IMR-90 (cell line): ENCODE measurements around the gene SSNA1. TPM values are rescaled to one million over a fixed set of nuclear protein-coding genes. Genes with fewer than 3 reads are reported as not detected.
A peak's percentile ranks its signal among the peaks of the same experiment; 100 is the strongest.

Experiments used
- ATAC-seq: fragments of 200-7000 bp; cut with Tn5 transposase; 2 replicates; pipeline ENCODE4 v1.9.1; 2020; ENCODE audit warnings: low read depth, mild to moderate bottlenecking, moderate library complexity
- BruUV-seq: library from RNA; stranded (reverse); fragments of 400-500 nt; replicated peaks from 2 replicates; lab custom pipeline; 2021; lab: Mats Ljungman, UMichigan
- CTCF ChIA-PET: fragments of 300-600 bp; formaldehyde crosslinking; extraction: SDS; loops from one replicate; lab custom pipeline; 2021; ENCODE audit warnings: antibody characterized with exemption; lab: Yijun Ruan, JAX
- POLR2A ChIA-PET: fragments of 300-600 bp; sonication (Branson Sonifier 250); formaldehyde crosslinking; loops from one replicate; lab custom pipeline; 2022; ENCODE audit warnings: antibody characterized with exemption; ENCODE audit not compliant: unreplicated experiment; lab: Charles Lee
- DNase-seq: peaks from one replicate; pipeline ENCODE4 v3.0.0; 2013
- H2AFZ ChIP-seq: replicated peaks from 2 replicates; pipeline ENCODE3; 2013; ENCODE audit warnings: low read length, mild to moderate bottlenecking; ENCODE audit not compliant: poor library complexity
- H2AK5ac ChIP-seq: 2 replicates; pipeline ENCODE4 v1.6.1; 2013; ENCODE audit warnings: low read depth, low read length, inconsistent platforms
- H2AK9ac ChIP-seq: replicated peaks from 2 replicates; pipeline ENCODE3; 2013; ENCODE audit warnings: mild to moderate bottlenecking, low read depth, low read length, moderate library complexity; ENCODE audit not compliant: poor library complexity
- H2BK120ac ChIP-seq: 2 replicates; pipeline ENCODE4 v1.6.1; 2013; ENCODE audit warnings: low read depth, low read length, inconsistent platforms
- H2BK15ac ChIP-seq: 3 replicates; pipeline ENCODE4 v1.6.1; 2013; ENCODE audit warnings: low read depth, low read length, inconsistent platforms
- H2BK20ac ChIP-seq: 2 replicates; pipeline ENCODE4 v1.6.1; 2013; ENCODE audit warnings: low read depth, mild to moderate bottlenecking, inconsistent platforms, low read length, moderate library complexity
- H2BK5ac ChIP-seq: 2 replicates; pipeline ENCODE4 v1.6.1; 2013; ENCODE audit warnings: mild to moderate bottlenecking, low read depth, low read length, inconsistent platforms; ENCODE audit not compliant: poor library complexity, severe bottlenecking
- H3K14ac ChIP-seq: replicated peaks from 2 replicates; pipeline ENCODE4 v1.6.1; 2013; ENCODE audit warnings: low read depth, low read length, inconsistent platforms
- H3K18ac ChIP-seq: 2 replicates; pipeline ENCODE4 v1.6.1; 2013; ENCODE audit warnings: low read depth, low read length, control low read depth
- H3K23ac ChIP-seq: 2 replicates; pipeline ENCODE4 v1.6.1; 2013; ENCODE audit warnings: low read depth, low read length, inconsistent platforms
- H3K27ac ChIP-seq: 2 replicates; pipeline ENCODE4 v1.5.1; 2013; ENCODE audit warnings: mild to moderate bottlenecking, control low read depth, low read length; ENCODE audit not compliant: insufficient read depth
- H3K27me3 ChIP-seq: 2 replicates; pipeline ENCODE4 v1.6.1; 2013; ENCODE audit warnings: low read length; ENCODE audit not compliant: control insufficient read depth, insufficient read depth
- H3K36me3 ChIP-seq: 2 replicates; pipeline ENCODE4 v1.6.1; 2013; ENCODE audit warnings: low read length, mixed read lengths; ENCODE audit not compliant: control insufficient read depth, insufficient read depth
- H3K4ac ChIP-seq: 2 replicates; pipeline ENCODE4 v1.6.1; 2013; ENCODE audit warnings: low read depth, low read length, inconsistent platforms
- H3K4me1 ChIP-seq: 2 replicates; pipeline ENCODE4 v1.6.1; 2013; ENCODE audit warnings: low read length, mixed read lengths; ENCODE audit not compliant: control insufficient read depth, insufficient read depth
- H3K4me2 ChIP-seq: 2 replicates; pipeline ENCODE4 v1.6.1; 2013; ENCODE audit warnings: low read depth, mild to moderate bottlenecking, control low read depth, low read length, moderate library complexity
- H3K4me3 ChIP-seq: 2 replicates; pipeline ENCODE4 v1.5.1; 2013; ENCODE audit warnings: low read depth, mild to moderate bottlenecking, control low read depth, low read length, moderate library complexity; ENCODE audit not compliant: insufficient read depth
- H3K56ac ChIP-seq: 2 replicates; pipeline ENCODE4 v1.6.1; 2013; ENCODE audit warnings: low read length, inconsistent platforms; ENCODE audit not compliant: insufficient read depth; ENCODE audit errors: extremely low read depth
- H3K79me1 ChIP-seq, 2 experiments: 2 replicates each; pipeline ENCODE4 v1.6.1; 2013; ENCODE audit warnings: low read length in 2 of 2, inconsistent platforms in 1 of 2, low read depth in 1 of 2
- H3K9ac ChIP-seq: 2 replicates; pipeline ENCODE4 v1.6.1; 2013; ENCODE audit warnings: low read depth, low read length, control low read depth
- H3K9me1 ChIP-seq: 2 replicates; pipeline ENCODE4 v1.6.1; 2013; ENCODE audit warnings: low read length, inconsistent platforms; ENCODE audit not compliant: insufficient read depth
- H3K9me3 ChIP-seq: 2 replicates; pipeline ENCODE4 v1.6.1; 2013; ENCODE audit warnings: low read length; ENCODE audit not compliant: control insufficient read depth, insufficient read depth
- H4K20me1 ChIP-seq: 2 replicates; pipeline ENCODE4 v1.6.1; 2013; ENCODE audit warnings: low read length, inconsistent platforms; ENCODE audit not compliant: insufficient read depth
- H4K5ac ChIP-seq: 2 replicates; pipeline ENCODE4 v1.6.1; 2013; ENCODE audit warnings: mild to moderate bottlenecking, low read depth, low read length, control low read depth
- H4K8ac ChIP-seq, 2 experiments: 2 replicates each; pipeline ENCODE4 v1.6.1; 2013; ENCODE audit warnings: low read depth in 2 of 2, low read length in 2 of 2, control low read depth in 1 of 2, inconsistent platforms in 1 of 2
- H4K91ac ChIP-seq: 2 replicates; pipeline ENCODE4 v1.6.1; 2013; ENCODE audit warnings: low read depth, low read length, inconsistent platforms; ENCODE audit not compliant: insufficient read depth
- BHLHE40 ChIP-seq: fragments of 150-350 bp; IDR thresholded peaks from 2 replicates; pipeline ENCODE4 v1.6.1; 2016; ENCODE audit warnings: mild to moderate bottlenecking, low read depth, low read length
- CEBPB ChIP-seq: IDR thresholded peaks from 2 replicates; pipeline ENCODE4 v1.6.1; 2012; ENCODE audit warnings: low read depth, low read length, improper control_type of control experiment
- CHD1 ChIP-seq: IDR thresholded peaks from 2 replicates; pipeline ENCODE4 v1.6.1; 2012; ENCODE audit warnings: low read depth, low read length, improper control_type of control experiment
- FOS ChIP-seq: fragments of 150-350 bp; IDR thresholded peaks from 2 replicates; pipeline ENCODE4 v1.6.1; 2016; ENCODE audit warnings: low read depth, low read length
- MAFK ChIP-seq: IDR thresholded peaks from 2 replicates; pipeline ENCODE4 v1.6.1; 2012; ENCODE audit warnings: low read depth, low read length, improper control_type of control experiment
- MAZ ChIP-seq: IDR thresholded peaks from 2 replicates; pipeline ENCODE4 v1.6.1; 2012; ENCODE audit warnings: low read depth, mild to moderate bottlenecking, low read length, improper control_type of control experiment, moderate library complexity, borderline replicate concordance
- MXI1 ChIP-seq: IDR thresholded peaks from 2 replicates; pipeline ENCODE4 v1.6.1; 2012; ENCODE audit warnings: low read depth, mild to moderate bottlenecking, low read length, moderate library complexity, borderline replicate concordance
- NFE2L2 ChIP-seq: fragments of 150-350 bp; IDR thresholded peaks from 2 replicates; pipeline ENCODE4 v1.6.1; 2016; ENCODE audit warnings: low read depth, mild to moderate bottlenecking, low read length
- POLR2A ChIP-seq: IDR thresholded peaks from 2 replicates; pipeline ENCODE4 v1.6.1; 2012; ENCODE audit warnings: mild to moderate bottlenecking, low read depth, low read length
- RAD21 ChIP-seq: IDR thresholded peaks from 2 replicates; pipeline ENCODE4 v1.6.1; 2012; ENCODE audit warnings: low read length, improper control_type of control experiment
- RCOR1 ChIP-seq: IDR thresholded peaks from 2 replicates; pipeline ENCODE4 v1.6.1; 2012; ENCODE audit warnings: mild to moderate bottlenecking, low read length, improper control_type of control experiment; ENCODE audit not compliant: insufficient replicate concordance
- RFX5 ChIP-seq: IDR thresholded peaks from 2 replicates; pipeline ENCODE4 v1.8.0; 2012; ENCODE audit warnings: low read depth, mild to moderate bottlenecking, low read length, moderate library complexity
- SMC3 ChIP-seq: fragments of 150-350 bp; IDR thresholded peaks from 2 replicates; pipeline ENCODE4 v1.6.1; 2016; ENCODE audit warnings: low read depth, mild to moderate bottlenecking, antibody characterized with exemption, low read length, moderate library complexity
- WGBS, 2 experiments: methylation state at CpG; one replicate each; pipeline versions ENCODE4 v1.1.5 to v1.1.7; 2013; ENCODE audit warnings: missing lambda C conversion rate in 2 of 2; ENCODE audit not compliant: insufficient read length in 1 of 2; ENCODE audit errors: extremely low coverage in 2 of 2; 5-methylcytosine and 5-hydroxymethylcytosine counted together
- dilution Hi-C: fragments of 300-500 bp; cut with HindIII; formaldehyde crosslinking; loops from one replicate; pipeline ENCODE4 v1.14.3; 2018; ENCODE audit warnings: low sequenced_read_pairs; ENCODE audit not compliant: unreplicated experiment
- in situ Hi-C: fragments of 300-500 bp; cut with MboI; formaldehyde crosslinking; loops from 3 replicates; pipeline ENCODE4 v1.14.3; 2019; ENCODE audit warnings: low sequenced_read_pairs, inconsistent platforms, mixed read lengths
- intact Hi-C: fragments of 100-400 bp; cut with micrococcal nuclease; formaldehyde crosslinking; loops from 2 replicates; pipeline ENCODE4 v1.10.0; 2022
- polyA plus RNA-seq, 3 experiments: library from polyadenylated mRNA; depleted of rRNA; stranded (reverse); fragments of >200 nt; gene quantifications; 2 replicates each; pipeline ENCODE4 v1.2.3, GENCODE V29; 2012; ENCODE audit warnings: low replicate concordance in 1 of 3
- total RNA-seq: library from RNA; depleted of rRNA; stranded (reverse); fragments of >200 nt; gene quantifications from 2 replicates; pipeline ENCODE4 v1.2.3, GENCODE V29; 2012
- TF ChIP-seq, protein P1 (sequence below): conservative IDR thresholded peaks from 2 replicates; pipeline ENCODE4 v1.5.1; 2012; ENCODE audit warnings: mild to moderate bottlenecking, low read depth, low read length, improper control_type of control experiment
- TF ChIP-seq, protein P2 (sequence below): fragments of 150-350 bp; IDR thresholded peaks from 2 replicates; pipeline ENCODE4 v1.6.1; 2017; ENCODE audit warnings: mild to moderate bottlenecking, antibody characterized with exemption, low read length, low read depth

SSNA1 gene
- total and polyA plus RNA-seq, 2 of the 4 experiments (the other 2 are of a cell fraction): 55.7 to 86.7 TPM

DNA sequence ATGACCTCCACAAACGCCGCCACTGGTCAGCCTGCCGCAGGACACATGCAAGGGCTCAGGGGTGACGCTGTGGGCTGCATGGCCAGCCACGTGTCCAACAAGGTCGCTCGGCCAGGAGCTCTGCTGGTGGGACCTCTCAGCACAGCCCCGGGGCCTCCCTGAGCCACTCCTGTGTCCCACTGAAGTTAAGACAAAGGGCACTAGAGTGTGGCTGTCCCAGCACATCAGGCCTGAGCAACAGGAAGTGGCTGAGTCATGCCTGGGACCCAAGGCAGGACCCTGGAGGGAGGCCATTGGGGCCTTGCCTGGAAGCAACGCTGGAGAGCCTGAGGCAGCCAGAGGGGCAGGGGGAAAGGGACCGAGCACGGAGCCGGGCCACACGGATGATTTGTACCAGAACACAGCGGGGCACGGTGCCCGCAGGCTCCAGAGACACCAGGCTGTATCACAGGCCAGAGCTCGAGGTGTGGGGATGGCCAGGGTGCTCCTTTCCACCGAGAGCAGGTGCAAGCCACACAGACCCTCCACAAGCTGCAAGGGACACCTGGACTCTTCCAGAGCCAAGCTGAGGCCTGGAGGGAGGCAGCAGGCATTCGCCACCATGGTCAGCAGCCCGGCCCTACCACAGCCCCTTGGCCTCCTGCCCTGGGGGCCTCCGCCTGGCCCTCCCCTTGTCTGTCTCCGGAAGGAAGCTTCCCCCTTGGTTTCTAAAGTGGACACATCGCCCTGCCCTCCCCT is 10.1 kb upstream of the SSNA1 start:
- no TSS peak for BruUV-seq
- H3K4me1 ChIP-seq: no peaks in the 10 kb centered on the region; the same call in 1 of the 2 replicates
- no peak for TF ChIP-seq MXI1
- TF ChIP-seq BHLHE40: no peak
- TF ChIP-seq FOS: no peak
- no peak for TF ChIP-seq POLR2A
- TF ChIP-seq SMC3: no peak
- TF ChIP-seq RAD21: no peak
- no peak for TF ChIP-seq RCOR1
- no peak for TF ChIP-seq MAZ
- TF ChIP-seq RFX5: no peak
- no peak for TF ChIP-seq NFE2L2
- no peak for TF ChIP-seq CEBPB
- TF ChIP-seq, protein P1, sequence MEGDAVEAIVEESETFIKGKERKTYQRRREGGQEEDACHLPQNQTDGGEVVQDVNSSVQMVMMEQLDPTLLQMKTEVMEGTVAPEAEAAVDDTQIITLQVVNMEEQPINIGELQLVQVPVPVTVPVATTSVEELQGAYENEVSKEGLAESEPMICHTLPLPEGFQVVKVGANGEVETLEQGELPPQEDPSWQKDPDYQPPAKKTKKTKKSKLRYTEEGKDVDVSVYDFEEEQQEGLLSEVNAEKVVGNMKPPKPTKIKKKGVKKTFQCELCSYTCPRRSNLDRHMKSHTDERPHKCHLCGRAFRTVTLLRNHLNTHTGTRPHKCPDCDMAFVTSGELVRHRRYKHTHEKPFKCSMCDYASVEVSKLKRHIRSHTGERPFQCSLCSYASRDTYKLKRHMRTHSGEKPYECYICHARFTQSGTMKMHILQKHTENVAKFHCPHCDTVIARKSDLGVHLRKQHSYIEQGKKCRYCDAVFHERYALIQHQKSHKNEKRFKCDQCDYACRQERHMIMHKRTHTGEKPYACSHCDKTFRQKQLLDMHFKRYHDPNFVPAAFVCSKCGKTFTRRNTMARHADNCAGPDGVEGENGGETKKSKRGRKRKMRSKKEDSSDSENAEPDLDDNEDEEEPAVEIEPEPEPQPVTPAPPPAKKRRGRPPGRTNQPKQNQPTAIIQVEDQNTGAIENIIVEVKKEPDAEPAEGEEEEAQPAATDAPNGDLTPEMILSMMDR: no peak
- no peak for TF ChIP-seq CHD1
- TF ChIP-seq, protein P2, sequence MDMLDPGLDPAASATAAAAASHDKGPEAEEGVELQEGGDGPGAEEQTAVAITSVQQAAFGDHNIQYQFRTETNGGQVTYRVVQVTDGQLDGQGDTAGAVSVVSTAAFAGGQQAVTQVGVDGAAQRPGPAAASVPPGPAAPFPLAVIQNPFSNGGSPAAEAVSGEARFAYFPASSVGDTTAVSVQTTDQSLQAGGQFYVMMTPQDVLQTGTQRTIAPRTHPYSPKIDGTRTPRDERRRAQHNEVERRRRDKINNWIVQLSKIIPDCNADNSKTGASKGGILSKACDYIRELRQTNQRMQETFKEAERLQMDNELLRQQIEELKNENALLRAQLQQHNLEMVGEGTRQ: no peak
- TF ChIP-seq MAFK: no peak

More for the DNA sequence above, 10.1 kb upstream of the SSNA1 start:
- Histone ChIP-seq H3K9me3 (no peaks in the 10 kb centered on the region), H2AFZ (no peak overlapping the region), H2BK5ac (no peak overlapping the region), H3K4me3 (no peak overlapping the region), H3K36me3 (peaks cover 51% of the 10 kb centered on the region), H2AK5ac (no peak overlapping the region), H2AK9ac (peak overlapping the region; percentile 71), H4K8ac (no peak overlapping the region), H2BK120ac (no peak overlapping the region), H3K4me2 (no peak overlapping the region), H2BK15ac (no peak overlapping the region), H3K56ac (no peak overlapping the region), H3K23ac (no peak overlapping the region), H4K20me1 (no peaks in the 10 kb centered on the region; the same call in 1 of the 2 replicates), H2BK20ac (no peak overlapping the region), H3K14ac (no peak overlapping the region), H3K4ac (no peak overlapping the region; the same call in 1 of the 2 replicates), H4K91ac (no peak overlapping the region), H3K9me1 (0 out of 2 replicates have a peak, but pooled peaks cover 2% of the 10 kb centered on the region), H3K27me3 (no peaks in the 10 kb centered on the region), H3K79me1 (no peaks in the 10 kb centered on the region), H3K18ac (no peak overlapping the region), H3K9ac (no peak overlapping the region), H3K27ac (no peak overlapping the region), H4K5ac (no peak overlapping the region)
- in situ Hi-C loops (no loop called here), dilution Hi-C loops (no loop called here), intact Hi-C loops (no loop called here)
- ATAC-seq (no peak), DNase-seq (no peak)
- 92% methylated on average over 15 of the region's 23 CpGs; no CpG with 5 or more reads in 1 of the 2 experiments for whole genome bisulfite sequencing, 2 experiments
- POLR2A ChIA-PET: no interaction called here
- CTCF ChIA-PET: no interaction called here
